OCI-M1 (cell line): ENCODE data around the gene DAB2IP.
A peak's percentile ranks its signal among the peaks of the same experiment; 100 is the strongest.

Experiments
- DNase-seq: peaks from one replicate; lab custom pipeline; 2025; lab: John Stamatoyannopoulos, UW

DAB2IP gene

GRCh38 chr9:121626012-121626411, 25.4 kb upstream of the DAB2IP start:
- DNase-seq = no peak

GRCh38 chr9:121627427-121627826, 24.0 kb upstream of the DAB2IP start:
- DNase-seq = no peak

- DNase-seq = no peak
Measured at GRCh38 chr9:121628401-121628800, 23.0 kb upstream of the DAB2IP start.

GRCh38 chr9:121631115-121631514, 20.3 kb upstream of the DAB2IP start:
- no peak for DNase-seq

GRCh38 chr9:121631978-121632418, 19.4 kb upstream of the DAB2IP start:
- no peak for DNase-seq

- DNase-seq = no peak
Measured at GRCh38 chr9:121633119-121633714, 18.2 kb upstream of the DAB2IP start.

GRCh38 chr9:121633736-121634135, 17.7 kb upstream of the DAB2IP start:
- DNase-seq = no peak

GRCh38 chr9:121634329-121635261, 16.8 kb upstream of the DAB2IP start:
- DNase-seq = peak; percentile 45

- DNase-seq = no peak
Measured at GRCh38 chr9:121635300-121635876, 16.0 kb upstream of the DAB2IP start.

GRCh38 chr9:121636341-121636865, 15.0 kb upstream of the DAB2IP start:
- no peak for DNase-seq

- DNase-seq = no peak
Measured at GRCh38 chr9:121636978-121637712, 14.3 kb upstream of the DAB2IP start.

- DNase-seq = no peak
Measured at GRCh38 chr9:121637713-121638220, 13.7 kb upstream of the DAB2IP start.

GRCh38 chr9:121638399-121638798, 13.0 kb upstream of the DAB2IP start:
- no peak for DNase-seq

GRCh38 chr9:121638901-121639592, 12.4 kb upstream of the DAB2IP start:
- no peak for DNase-seq

- no peak for DNase-seq
Measured at GRCh38 chr9:121639619-121640018, 11.8 kb upstream of the DAB2IP start.

- peak; percentile 54 for DNase-seq
Measured at GRCh38 chr9:121640076-121640475, 11.4 kb upstream of the DAB2IP start.

- DNase-seq = no peak
Measured at GRCh38 chr9:121640491-121641223, 10.8 kb upstream of the DAB2IP start.

- DNase-seq = no peak
Measured at GRCh38 chr9:121641224-121641611, 10.2 kb upstream of the DAB2IP start.

GRCh38 chr9:121642758-121643157, 8.7 kb upstream of the DAB2IP start:
- no peak for DNase-seq

- no peak for DNase-seq
Measured at GRCh38 chr9:121643473-121643872, 8.0 kb upstream of the DAB2IP start.
